ENCODE measurements around the gene ZFP62. TPM values are rescaled to one million over a fixed set of nuclear protein-coding genes. Genes with fewer than 3 reads are reported as not detected.

ZFP62 gene
- total RNA-seq, 1 donor from 2014 or later = 12.7 TPM

DNA sequence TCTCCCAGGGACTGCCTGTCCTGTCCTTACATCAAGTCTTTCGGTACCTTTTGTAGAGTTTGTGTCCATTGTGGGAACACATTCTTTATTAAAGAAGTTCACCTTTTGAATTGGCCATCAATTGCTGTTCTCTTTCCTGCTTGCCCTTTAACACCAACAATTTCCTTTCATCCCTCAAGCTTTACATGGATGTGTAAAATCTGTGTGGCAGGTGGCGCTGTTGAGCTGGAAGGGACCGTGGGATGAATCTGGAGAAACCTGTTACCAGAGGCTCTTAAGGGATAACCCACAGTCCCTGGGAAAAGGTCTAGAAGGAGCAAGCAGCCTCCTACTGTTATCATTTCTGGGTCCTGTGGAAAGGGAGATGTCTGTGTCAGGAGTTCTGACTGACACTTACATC, 7.9 kb upstream of the ZFP62 start:
- DNase-seq (ENCODE audit: low read depth in 2 of 2) = peak; percentile 43 to 78

DNA sequence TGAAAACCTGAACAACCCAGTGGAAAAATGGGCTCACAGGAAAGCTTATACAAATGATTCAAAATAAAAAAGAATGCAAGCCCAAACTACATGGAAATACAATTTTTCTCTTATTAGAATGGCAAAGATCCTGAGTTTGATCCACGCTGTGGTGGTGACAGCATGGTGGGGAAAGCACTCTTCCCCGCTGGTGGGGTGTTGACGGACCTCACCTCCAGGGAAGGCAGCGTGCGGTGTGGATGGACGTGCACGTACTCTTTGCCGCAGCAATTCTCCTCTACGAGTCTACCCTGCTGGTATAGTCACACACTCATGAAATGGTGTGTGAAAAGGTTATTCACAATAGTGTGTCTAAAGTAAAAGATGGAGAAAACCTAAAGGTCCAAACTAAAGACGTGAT, 5.9 kb upstream of the ZFP62 start:
- no peak for DNase-seq (ENCODE audit: low read depth in 2 of 2)

DNA sequence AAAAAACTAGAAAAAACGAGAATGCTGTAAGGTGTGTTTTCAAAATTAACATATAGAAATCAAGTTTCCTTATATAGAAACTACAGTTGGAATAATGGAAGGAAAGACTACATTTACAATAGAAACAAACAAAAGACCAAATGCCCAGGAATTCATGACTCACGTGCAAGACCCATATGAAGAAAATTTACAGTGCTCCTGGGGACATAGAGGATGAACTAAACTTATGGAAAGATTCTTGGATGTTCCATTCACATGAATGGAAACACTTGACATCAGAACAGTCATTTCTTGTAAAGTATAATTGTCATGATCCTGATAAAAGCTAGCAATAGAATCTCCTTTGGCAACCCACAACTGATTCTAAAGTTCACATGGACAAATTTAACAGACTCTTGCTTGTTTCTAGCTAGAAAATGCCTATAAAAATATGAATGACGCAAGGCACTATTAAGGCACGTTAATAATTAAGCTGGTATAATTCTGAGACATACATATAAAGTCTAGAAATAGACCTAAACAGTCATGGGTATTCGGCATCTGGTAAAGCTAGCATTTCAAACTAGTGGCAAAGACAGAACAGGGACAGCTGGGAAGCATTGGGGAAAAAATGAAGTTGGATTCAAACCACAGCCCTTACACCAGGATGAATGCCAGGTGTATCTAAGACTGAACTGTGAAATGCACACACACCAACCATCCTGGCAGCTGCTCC, 5.1 kb upstream of the ZFP62 start:
- DNase-seq (ENCODE audit: low read depth in 2 of 2) = no peak

DNA sequence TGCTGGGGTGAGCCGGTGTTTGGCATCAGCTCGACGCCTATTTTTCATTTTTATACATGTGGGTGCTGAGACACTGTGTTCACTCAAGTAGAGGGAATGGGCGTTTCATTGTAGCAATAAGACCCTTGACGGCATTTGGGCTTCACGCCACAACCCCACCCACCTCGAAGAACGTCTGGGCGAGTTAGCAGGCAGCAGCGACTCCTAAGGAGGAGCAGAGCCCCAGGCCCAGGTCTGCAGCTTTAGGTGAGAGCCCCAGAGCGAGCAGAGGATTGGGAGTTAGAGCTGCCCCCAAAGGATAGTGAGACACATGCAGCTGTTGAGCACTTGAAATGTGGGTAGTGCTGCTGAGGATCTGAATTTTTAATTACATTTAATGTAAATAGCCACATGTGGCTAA, 1.6 kb upstream of the ZFP62 start:
- no peak for DNase-seq (ENCODE audit: low read depth in 2 of 2)

DNA sequence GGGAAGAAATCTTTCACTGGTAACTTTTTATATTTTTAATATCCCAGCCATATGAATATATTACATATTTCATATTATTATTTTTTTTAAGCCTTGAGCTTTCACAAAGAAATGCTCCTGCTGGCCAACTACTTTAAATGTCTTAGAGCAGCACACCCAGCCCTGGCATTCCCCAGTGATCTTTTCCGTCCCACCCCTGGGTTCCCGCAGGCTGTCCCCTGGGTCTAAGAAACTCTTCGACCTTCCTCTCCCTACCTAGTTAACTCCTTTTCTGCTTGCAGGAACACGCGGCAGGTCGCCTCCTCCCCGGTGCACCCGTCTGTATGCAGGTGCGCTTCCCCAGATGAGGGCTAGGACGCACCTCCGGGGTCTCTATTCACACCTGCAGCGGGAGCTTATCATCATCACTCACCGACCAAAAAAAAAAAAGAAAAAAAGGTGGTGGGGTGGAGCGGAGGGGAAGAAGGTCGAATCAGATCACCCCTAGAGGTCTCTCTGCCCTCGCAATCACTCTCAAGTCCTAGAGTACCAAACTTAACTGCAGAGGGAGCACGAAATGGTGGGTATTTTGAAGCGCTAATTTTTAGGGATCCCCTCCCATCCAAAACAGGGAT, 696 bp downstream of the ZFP62 start:
- peak in 1 of 2 donors; percentile 4 for DNase-seq (ENCODE audit: low read depth in 2 of 2)

DNA sequence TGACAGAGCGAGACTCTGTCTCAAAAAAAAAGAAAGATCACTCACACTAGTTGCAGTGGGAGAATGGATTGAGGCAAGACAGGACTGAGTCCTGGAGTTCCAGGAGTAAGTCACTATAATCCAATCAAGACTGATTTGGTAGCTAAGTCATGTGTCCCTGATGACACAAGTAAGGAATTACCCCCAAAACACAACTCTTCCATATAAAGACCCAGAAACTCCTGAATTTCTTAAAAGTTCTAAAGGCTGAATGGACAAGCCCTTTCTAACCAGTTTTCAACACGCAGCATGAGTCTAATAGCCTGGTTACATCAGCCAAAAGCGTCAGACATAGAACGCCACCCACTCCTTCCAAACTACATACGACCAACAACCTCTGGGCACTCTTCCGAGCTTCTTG, 2.5 kb downstream of the ZFP62 start:
- DNase-seq (ENCODE audit: low read depth in 2 of 2) = no peak

DNA sequence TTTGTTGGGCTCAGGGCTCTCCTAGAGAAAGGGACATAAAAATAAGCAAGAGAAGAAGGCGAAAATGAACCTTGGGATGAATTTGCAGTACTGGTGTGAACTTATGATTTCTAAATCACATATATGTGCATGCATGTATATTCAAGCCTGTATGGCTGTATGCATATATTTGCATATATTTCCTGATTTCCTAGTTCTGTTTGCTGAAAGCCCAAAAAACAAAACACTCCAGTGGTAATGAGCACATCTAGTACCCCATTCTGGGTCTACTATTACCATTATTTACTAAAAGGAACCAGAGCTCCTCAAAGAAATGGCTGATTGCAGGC, 7.3 kb downstream of the ZFP62 start:
- no peak for DNase-seq (ENCODE audit: low read depth in 2 of 2)

DNA sequence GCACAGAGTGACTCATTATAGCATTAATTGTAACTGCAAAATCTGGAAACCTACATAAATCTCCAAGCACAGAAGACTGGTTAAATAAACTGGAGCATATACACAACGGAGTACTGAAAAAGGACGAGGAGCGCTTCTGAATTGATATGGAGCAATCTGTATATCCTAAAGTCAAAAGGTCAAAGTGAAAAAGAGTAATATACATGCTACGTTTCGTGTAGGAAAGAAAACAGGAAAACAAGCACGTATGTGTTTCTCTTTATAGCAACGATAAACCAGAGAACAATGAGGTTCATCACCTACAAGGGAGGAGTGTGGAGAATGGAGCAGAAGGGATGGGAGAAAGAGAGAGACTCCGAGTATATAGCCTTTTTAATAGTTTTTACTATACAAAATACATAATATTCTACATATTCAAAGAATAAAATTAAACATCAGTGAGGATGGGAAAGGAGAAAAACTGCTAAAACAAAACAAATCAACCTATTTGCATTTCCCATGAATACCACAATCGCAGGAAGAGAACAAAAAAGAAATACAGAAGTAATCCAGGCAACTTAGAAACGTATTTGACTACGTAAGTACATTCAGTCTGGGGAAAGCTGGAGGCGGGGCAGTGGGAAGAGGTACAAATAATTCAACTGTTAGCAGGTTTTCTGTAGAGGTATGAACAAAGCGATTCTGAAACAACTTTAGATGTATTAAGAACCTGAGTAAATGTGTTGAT, 7.8 kb downstream of the ZFP62 start:
- peak; percentile 43 to 56 for DNase-seq (ENCODE audit: low read depth in 2 of 2)

DNA sequence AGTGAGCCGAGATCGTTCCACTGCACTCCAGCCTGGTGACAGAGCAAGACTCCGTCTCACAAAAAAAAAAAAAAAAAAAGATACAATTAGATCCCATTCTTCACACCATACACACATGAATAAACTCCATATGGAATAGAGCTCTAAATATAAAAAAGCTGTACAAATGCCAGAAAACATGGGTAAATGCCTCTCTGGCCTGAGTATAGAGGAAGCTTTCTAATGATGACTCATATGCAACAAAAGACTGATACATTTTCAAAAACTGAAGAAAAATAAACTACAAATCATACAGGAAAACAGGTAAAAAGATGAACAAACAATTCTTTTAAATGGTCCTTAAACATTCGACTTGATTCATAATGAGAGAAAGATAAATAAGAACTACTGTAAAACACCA, 8.6 kb downstream of the ZFP62 start:
- peak in 1 of 2 donors; percentile 69 for DNase-seq (ENCODE audit: low read depth in 2 of 2)

DNA sequence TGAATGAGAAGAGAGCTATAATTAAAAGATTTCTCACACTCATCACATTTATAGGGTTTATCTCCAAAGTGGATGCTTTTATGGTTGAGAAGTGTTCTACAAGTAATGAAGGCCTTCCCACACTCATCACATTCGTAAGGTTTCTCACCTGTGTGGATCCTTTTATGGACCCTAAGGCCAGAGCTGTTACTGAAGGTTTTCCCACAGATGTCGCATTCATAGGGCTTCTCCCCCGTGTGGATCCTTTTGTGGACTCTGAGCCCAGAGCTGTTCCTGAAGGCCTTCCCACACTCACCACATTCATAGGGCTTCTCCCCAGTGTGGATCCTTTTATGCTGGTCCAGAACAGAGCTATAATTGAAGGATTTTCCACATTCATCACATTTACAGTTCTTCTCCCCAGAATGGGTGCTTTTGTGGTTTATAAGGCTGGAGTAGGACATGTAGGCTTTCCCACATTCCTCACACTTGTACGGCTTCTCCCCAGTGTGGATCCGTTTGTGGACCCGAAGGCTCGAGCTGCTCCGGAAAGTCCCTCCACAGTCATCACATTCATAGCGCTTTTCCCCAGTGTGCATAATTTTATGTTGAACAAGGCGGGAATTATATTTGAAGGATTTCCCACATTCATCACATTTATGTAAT, 10.5 kb downstream of the ZFP62 start:
- DNase-seq (ENCODE audit: low read depth in 2 of 2) = no peak

DNA sequence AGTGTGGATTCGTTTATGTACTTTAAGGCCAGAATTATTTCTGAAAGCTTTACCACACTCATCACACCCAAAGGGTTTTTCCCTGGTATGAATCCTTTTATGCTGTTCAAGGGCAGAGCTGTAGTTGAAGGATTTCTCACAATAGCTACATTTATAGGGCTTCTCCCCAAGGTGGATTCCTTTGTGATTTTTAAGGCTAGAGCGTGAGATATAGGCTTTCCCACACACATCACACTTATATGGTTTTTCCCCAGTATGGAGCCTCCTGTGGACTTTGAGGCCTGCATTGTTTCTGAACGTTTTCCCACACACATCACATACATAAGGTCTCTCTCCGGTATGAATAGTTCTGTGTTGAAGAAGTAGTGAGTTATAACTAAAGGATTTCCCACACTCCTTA, 11.2 kb downstream of the ZFP62 start:
- no peak for DNase-seq (ENCODE audit: low read depth in 2 of 2)

DNA sequence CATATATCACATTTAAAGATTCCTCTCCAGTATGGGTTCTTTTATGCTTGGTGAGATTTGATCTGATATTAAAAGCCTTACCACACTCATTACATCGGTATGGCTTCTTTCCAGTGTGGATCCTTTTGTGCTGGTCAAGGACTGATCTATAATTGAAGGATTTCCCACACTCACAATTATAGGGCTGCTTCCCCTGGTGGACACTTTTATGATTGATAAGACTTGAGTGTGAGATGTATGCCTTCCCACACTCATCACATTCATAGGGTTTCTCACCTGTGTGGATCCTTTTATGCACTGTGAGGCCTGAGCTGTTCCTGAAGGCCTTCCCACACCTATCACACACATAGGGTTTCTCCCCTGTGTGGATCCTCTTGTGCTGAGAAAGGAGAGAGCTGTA, 12.2 kb downstream of the ZFP62 start:
- DNase-seq (ENCODE audit: low read depth in 2 of 2) = no peak

DNA sequence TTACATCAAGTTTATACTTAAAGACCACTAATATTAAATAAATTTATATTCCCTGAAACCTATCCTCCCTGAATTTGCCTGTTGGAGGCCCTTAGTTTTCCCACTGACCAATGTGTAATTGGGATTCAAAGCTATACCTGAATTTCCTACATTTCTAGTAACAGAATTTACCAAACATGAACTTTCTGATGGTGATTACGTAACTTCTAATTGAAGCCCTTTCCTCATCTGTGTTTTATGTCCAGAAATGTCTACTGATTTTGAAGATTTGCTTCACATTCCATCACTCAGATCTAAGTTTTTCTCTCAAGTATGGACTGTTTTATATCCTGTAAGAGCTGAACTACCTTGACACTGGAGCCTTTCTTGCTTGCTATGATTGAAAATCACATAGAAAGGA, 12.8 kb downstream of the ZFP62 start:
- DNase-seq (ENCODE audit: low read depth in 2 of 2) = no peak

DNA sequence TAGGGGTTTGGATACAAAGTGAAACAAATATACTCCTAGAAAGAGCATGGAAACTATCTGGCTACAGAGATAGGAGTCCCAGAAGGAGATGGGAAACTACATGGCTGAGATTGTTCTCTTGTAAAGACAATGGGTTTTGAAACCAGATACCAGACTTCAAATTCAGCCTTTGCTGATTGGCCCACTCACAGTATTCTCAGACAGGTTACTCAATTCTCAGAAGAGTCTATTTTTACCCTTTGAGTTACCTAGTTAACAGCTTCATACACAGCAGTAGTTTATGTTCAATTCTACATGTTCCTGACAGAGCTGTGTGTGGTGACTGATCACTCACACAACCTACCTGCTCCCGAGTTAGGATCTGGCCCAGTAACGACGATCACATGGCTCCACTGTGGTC, 14.1 kb downstream of the ZFP62 start:
- DNase-seq (ENCODE audit: low read depth in 2 of 2) = no peak

DNA sequence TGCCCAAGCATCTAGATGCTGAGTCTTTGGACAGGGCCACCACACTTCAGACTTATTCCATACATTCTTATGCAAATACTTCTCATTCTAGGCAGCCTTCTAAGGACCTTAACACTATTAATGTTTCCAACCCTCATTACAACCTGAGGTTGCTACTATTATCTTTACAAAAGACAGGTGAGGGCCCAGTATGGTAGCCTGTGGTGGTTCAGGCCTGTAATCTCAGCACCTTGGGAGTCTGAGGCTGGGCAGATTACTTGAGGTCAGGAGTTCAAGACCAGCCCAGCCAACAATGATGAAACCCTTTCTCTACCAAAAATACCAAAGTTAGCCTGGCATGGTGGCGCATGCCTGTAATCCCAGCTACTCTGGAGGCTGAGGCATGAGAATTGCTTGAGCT, 16.2 kb downstream of the ZFP62 start:
- no peak for DNase-seq (ENCODE audit: low read depth in 2 of 2)

DNA sequence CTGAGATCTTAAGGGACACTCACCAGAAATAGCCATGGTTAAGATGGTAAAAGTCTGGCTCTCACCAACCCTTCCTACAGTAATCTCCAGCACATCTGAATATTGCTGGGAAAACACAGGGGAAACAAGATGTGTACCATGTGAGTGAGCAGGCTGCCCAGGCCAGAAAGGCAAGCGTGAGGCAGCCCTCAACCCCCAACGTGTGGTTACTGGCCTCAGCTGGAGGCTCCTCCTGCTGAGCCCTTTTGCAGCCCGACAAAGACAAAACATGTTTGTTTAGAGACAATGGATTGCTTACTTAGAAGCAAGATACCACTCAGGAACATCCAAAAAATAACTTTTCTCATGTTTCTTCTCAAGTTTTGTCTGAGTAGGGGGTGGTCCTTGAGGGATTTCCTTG, 16.6 kb downstream of the ZFP62 start:
- no peak for DNase-seq (ENCODE audit: low read depth in 2 of 2)

DNA sequence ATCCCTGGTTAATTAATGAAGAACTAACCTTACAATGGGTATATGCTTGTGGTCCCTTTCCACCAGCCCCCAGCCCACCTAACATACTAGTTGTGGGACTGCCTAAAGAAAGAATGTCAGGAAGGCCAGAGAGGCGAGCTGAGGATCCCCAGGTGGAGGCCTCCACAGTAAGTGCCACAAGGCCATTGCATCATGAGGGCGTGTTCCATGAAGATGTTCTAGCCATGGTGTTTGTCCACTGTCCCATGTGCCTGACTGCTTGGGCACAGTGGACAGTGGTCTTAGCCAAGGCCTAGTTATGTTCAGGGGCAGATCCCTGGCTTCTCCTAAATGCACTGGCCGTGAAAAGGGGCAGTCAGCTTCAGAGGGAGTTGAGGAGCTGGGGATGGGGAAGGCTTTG, 21.1 kb downstream of the ZFP62 start:
- DNase-seq (ENCODE audit: low read depth in 2 of 2) = no peak

DNA sequence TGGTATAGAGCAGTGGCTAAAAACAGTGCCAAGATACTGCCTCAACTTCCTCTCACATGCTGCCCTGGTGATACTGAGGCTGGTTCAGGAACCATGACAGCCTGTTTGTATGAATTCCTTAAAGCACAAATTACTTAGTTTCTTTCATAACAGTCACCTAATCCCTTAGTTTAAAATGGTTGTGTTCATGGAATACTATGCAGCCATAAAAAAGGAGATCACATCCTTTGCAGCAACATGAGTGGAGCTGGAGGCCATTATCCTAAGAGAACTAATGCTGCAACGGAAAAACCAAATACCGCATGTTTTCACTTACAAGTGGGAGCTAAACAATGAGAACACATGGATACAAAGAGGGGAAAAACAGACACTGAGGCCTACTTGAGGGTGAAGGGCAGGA, 21.8 kb downstream of the ZFP62 start:
- no peak for DNase-seq (ENCODE audit: low read depth in 2 of 2)

DNA sequence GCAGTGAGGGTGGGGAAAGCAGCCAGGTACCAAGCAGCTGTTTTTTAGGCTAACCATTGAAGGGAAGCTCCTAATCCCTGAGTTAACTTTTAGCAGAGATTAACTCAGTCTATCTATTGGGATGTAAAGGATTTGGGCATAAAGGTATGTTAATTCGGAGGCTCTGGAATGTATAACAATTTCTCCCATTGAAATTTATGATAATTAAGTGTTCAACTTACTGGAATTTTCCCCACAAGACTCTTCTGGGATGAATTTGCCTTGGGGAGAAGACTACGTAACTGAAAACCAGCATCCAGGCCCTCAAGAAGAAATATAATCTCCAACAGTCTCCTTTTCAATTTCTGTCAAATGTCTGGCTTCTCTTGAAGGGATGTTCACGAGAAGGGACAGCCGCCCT, 23.6 kb downstream of the ZFP62 start:
- DNase-seq (ENCODE audit: low read depth in 2 of 2) = no peak

DNA sequence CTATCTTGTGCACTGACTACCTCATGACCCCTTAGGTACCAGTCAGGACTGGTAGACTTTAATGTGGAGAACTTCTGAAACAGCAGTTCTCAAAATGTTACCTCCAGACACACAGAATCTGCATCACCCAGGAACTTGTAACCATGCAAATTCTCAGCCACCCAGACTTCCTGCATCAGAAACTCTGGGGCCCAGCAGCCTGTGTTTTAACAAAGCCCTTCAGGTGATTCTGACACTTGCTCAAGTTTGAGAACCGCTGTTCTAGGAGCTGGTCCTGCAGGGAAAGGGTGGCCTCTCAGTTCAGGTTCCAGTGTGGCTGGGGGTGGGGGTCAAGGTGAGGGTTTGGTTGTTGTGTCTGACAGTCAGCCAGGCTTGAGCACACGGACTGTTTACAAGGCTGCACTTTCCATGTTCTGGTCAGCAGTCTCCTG, 28.4 kb downstream of the ZFP62 start:
- DNase-seq (ENCODE audit: low read depth in 2 of 2) = no peak

DNA sequence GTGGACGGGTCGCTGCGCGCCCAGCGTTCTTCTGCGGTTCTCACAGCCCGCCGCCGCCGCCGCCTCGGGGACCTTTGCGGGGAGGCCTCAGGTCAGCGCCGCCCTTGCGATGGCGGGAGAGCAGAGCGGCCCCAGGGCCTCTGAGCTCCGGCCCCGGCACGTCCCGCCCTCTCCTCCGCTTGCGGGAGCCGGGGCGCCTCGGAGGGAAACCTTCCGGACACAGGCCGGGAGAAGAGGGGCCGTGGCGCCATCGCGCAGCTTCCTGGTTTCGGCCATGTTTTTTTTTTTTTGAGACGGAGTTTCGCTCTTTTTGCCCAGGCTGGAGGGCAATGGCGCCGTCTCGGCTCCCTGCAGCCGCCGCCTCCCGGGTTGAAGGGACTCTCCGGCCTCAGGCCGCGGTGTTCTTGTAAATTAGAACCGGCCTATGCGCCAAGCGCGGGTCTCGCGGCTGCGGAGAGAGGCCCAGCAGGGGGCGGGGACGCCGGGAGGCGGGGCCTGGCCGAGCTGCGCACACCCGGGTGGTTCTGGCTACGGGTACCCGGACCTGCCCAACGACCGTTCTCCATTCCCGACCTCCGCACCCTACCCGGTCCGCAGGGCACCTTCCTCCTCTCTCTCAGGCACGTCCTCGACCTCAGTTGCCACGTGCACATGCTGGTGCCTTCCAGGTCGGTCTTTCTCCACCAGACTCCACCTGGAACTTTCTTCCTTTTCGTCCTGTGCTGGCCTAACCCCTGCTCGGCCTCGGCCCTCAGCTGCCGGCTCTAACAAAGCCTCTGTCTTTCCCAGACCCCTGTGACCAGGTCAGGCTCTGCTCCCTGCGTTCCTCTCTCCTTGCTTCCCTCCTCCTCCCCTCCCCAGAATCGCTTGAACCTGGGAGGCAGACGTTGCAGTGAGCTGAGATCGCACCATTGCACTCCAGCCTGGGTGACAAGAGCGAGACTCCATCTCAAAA, 29.7 kb downstream of the ZFP62 start:
- peak; percentile 38 to 77 for DNase-seq (ENCODE audit: low read depth in 2 of 2)

Data from dermis microvascular lymphatic vessel endothelial cell (primary cell).